Left renal cortex interstitium (tissue), 4 donors: ENCODE data around the gene TAS2R7. TPM values are rescaled to one million over a fixed set of nuclear protein-coding genes. Genes with fewer than 3 reads are reported as not detected.
"Not testable (repeated sequence)": the region's sequence is repeated elsewhere in the genome, so short reads cannot be mapped to it uniquely, and the experiment has no call there.

ENCODE experiments used
- DNase-seq, 4 donors: peaks; one replicate each; pipeline ENCODE4 v3.0.0-alpha.2; 2013; ENCODE audit warnings: low read depth in 4 of 4, low spot score in 2 of 4, missing footprints in 1 of 4
- polyA plus RNA-seq, 4 donors: library from polyadenylated mRNA; unstranded; fragments of 120-200 nt; gene quantifications; one replicate each; pipeline ENCODE4 v1.2.1, GENCODE V29; 2013; ENCODE audit not compliant: insufficient read length in 4 of 4

The TAS2R7 gene, protein sequence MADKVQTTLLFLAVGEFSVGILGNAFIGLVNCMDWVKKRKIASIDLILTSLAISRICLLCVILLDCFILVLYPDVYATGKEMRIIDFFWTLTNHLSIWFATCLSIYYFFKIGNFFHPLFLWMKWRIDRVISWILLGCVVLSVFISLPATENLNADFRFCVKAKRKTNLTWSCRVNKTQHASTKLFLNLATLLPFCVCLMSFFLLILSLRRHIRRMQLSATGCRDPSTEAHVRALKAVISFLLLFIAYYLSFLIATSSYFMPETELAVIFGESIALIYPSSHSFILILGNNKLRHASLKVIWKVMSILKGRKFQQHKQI
- not detected for polyA plus RNA-seq

DNA sequence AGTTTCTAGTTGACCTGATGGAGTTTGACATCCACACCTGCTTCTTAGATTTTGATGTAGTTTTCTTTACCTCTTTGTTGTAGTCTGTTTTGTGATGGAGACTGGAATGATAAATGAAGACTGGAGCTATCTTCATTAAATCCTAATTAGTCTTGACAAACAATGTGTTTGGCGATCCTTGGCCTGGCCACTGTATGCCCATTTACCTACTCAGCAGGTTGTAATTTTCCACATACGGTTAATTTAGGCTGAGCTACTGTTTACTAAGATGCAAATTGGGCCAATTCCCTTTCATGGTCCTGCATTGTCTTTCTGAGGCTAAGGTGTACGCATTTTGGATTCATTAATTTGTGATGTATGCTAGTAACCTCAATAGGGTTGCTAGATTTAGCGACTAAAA is at the start of gene TAS2R7:
Gene TAS2R7 (minus strand): TSS at position 41 of the 400 bp plus-strand sequence. CDS start 57 bp downstream, outside the sequence.
- DNase-seq, result no peak

DNA sequence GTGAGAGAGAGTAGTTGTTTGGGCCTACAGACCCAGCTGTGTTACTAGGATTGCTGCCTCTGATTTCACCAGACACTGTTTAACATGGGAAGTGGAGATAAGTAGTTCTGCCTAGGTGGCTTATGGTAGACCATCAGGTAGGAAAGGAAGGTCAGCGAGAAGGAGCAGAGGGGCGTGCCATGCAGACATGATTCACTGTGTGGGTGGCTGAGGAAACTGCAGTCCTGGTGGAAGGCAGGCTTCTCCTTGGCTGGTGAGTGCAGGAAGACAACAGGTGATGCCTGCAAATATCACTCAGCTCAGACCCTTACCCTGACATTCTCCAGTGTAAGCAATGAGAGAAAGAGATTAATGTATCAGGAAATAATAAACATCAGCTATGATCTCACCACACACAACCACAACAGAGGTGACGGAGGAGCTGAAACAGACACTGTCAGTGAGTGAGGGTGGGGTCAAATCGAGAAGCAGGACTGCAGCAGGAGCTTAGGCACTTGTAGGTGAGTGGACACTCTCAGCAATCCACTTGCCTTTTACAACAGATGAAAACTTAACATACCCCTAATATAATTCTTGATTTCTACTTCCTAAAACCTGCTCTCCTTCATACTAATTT is 48.9 kb upstream of the TAS2R7 start:
- no peak for DNase-seq

DNA sequence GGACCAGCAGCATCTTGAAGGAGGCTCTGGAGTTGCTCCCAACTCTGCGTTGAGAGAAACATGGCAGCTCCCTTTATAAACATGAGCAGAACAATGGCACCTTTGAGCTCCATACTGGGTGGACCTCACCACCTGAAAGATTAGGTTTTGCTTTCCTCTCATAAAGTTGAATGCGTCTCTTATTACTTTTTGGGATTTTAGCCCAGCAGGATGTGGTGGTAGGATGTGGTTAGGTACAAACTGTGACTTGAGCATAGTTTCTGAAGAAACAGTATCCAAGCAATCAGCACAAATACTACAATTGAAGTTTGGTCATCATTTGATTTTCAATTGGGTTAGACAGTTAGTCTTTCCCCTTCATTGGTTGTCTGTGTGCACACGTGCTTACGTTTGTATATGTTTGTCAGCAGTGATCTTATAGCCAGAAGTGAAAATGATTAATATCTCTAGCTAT is 47.0 kb upstream of the TAS2R7 start, which contains the start of gene PRR4:
Gene PRR4 (minus strand): TSS at position 51 of the 454 bp plus-strand sequence. CDS start 38 bp downstream, at position 13.
- no peak for DNase-seq

DNA sequence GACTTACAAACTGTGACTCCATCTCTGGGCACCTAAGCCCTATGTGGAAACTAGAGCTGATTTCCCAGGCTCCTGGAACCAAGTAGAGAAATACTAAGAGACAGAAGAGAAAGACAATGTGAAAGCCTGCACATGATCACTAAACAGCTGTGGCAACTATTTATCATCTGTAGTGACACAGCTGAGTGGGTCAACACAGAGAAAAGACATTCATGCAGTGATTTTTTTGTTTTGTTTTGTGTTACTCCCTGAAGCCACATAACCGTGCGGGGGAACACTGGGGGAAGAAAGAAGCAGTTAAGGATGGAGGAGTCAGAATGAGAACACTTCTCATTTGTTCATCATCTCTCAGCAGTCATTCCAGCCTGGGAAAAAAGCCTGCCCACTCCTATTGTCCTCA is 45.3 kb upstream of the TAS2R7 start:
- no peak for DNase-seq

DNA sequence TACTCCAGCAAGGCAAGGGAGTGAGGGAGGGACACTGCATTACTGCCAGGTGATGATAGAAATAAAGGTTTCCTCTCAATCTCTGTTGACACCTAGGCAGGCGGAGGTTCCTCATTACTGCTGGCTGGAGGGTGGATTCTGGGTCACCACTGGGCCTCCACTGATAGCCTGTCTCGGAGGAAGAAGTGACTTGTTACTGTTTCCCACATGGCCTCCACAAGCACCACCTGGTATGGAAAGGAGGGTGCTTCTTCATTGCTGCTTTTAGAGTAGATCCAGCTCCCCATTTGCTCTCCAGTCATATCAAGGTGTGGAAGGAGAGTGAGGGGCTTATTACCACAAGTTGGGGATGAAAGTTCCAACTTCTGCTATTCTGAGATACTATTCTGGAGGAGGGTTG is 40.4 kb upstream of the TAS2R7 start:
- DNase-seq, result no peak

DNA sequence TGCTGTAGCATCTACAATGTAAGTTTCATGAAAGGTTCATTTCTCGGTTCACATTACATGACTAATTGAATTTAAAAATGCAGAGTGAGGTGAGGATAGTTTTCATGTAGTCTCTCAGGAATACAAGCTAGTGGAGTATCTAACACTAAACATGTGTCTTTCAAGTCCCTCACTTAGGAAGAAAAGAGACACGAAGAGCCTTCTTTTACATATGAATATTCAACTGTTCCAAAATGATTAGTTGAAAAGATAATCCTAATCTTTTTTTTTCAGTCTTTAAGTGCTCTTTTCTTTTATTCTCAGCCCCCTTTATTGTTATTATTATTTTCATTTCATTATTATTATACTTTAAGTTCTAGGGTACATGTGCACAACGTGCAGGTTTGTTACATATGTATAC is 36.0 kb upstream of the TAS2R7 start:
- no peak for DNase-seq

DNA sequence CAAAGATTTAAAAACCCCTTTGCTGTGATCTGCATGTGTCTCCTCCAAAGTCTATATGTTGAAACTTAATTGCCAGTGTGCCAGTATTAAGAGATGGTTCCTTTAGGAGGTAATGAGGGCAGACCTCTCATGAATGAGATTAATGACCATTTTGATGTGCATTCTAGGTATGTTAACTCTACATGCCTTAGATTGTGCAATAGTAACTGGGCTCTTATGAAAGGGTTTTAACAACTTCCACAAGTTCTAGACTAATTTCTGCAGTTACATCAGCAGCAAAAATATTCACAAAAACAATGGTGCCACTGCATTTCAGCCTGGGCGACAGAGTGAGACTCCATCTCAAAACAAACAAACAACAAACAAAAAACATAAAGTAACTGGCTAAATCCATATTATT is 27.6 kb upstream of the TAS2R7 start:
- no peak for DNase-seq

DNA sequence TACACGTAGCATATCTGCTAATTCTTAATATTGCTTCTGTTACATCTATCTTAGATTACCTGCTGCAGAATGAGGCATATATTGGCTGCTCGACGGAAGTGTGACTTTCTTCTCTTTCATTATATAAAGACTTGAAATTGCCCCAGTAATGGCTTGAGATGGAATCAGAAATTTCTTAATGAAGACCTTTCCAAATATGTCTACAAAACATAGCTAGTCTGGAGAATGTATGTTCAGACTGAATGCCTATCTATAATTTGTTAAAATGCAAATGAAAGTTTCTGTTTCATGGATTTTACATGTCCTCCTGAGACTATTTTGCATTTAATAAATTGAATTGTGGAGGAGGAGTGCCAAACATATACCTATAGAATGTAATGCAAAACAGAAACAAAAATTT is 23.8 kb upstream of the TAS2R7 start, which contains the start of gene TAS2R10:
Gene TAS2R10 (minus strand): TSS at position 101 of the 400 bp plus-strand sequence. CDS start 89 bp downstream, at position 12.
- DNase-seq, result no peak

DNA sequence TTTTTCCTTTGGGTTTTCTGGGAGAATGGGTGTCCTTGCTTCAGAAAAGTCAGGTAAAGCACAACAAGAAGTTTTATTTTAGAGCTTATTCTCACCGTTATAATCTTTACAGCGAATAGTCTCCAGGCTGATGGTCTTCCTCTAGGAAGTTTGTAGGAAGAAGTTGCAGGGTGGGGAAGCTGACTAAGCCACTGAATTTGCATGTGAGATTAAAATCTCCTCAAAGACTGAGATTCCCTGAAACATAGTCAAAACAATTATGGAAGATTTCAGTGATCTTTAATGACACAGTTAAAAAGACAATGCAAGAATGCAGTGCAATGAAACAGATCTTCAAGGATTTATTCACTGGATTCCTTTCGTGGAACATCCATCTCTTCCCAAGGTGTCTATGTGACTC is 22.5 kb upstream of the TAS2R7 start:
- no peak for DNase-seq

DNA sequence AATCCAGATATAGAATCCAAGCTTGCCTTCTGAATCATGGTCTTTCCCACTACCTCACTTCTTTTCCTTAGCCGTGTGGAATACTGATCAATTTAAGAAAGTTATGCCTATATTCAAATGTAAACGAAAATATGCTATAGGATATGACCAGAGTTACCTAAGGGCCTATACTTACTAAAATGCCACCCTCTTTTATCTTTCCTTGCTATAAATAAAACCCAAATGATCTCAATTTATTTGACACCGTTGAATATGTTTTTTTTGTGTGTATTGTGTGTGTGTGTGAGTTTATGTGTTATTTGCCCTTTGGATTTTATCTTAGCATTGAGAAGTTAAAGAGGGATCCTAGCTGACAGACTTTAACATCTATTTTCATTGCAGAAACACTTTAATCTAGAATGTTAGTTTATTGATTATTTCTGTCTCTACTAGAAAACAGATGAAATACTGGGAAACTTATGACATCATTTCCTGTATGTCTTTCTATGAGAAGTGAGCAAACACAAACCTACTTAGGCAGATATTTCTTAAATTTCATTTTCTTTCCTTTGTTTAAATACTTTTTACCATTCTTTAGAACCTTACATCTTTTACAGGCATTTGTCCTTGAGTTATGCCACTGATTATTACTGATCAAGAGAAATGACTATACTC is 9.6 kb upstream of the TAS2R7 start:
- DNase-seq, result no peak

DNA sequence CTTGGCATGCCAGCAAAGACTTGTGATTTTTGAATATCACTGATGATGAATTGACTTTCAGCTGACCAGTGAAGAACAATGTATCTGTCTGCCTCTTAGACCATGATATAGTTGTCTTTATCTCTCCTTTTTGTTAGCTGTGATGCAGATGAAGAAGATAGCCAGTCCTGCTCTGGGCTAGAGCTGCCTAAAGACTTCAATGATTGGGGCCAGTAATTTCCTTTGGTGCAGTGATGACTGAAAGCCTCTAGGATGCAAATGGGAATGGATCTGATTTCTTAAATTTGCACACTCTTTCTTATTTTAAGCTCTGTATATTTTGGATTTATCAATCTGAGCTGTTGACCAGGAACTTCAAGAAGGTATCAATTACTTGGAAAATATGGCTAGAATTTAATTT is 7.6 kb upstream of the TAS2R7 start, which contains the start of gene TAS2R9:
Gene TAS2R9 (minus strand): TSS at position 101 of the 400 bp plus-strand sequence. CDS start 93 bp downstream, at position 8.
- DNase-seq, result no peak

DNA sequence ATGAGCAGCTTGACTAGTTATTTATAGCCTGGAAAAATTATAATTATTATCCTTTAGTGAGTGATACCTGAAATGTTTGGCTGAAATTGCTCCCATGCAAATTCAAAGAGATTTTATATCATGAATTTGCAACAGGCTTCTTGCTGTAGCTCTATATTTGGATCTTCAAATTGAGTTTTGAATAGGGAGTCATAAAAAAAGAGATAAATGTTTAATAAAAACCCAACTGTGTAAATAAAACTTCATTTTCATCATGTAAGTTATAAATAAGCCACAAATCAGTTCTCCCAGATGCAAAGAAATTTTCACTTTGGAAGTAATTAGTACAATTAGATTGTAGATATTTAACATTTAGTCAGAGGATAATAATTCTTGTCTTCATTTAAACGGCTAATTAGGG is 4.8 kb upstream of the TAS2R7 start, which contains the start of gene TAS2R8:
Gene TAS2R8 (minus strand): TSS at position 101 of the 400 bp plus-strand sequence. CDS start 306 bp downstream, outside the sequence.
- no peak for DNase-seq

DNA sequence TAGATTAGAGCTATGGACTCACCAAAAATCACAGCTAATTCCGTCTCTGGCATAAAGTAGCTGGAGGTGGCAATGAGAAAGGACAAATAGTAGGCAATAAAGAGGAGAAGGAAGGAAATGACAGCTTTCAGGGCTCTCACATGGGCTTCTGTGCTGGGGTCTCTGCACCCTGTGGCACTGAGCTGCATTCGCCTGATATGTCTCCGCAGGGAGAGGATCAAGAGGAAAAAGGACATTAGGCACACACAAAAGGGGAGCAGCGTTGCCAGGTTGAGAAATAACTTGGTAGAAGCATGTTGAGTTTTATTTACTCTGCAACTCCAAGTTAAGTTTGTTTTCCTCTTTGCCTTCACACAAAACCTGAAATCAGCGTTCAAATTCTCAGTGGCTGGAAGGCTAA is 686 bp downstream of the TAS2R7 start:
- DNase-seq, result no peak

DNA sequence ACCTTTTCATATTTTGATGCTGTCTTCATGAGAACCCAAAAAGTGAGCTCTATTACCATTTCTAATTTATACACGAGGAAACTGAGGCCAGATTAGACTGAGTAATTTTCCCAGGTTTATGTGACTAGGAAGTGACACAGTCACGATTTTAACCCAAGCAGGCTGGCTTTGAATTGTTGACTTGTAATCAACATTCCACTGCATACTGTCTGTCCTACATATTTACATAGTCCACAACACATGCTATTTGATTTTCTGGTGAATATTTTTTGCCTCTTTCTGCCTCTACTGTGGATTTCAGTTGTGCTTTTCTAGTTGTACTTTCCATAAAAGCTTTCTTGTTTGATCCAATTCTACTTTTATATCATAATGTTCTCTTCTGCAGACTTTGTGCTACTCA is 8.2 kb downstream of the TAS2R7 start:
- no peak for DNase-seq

DNA sequence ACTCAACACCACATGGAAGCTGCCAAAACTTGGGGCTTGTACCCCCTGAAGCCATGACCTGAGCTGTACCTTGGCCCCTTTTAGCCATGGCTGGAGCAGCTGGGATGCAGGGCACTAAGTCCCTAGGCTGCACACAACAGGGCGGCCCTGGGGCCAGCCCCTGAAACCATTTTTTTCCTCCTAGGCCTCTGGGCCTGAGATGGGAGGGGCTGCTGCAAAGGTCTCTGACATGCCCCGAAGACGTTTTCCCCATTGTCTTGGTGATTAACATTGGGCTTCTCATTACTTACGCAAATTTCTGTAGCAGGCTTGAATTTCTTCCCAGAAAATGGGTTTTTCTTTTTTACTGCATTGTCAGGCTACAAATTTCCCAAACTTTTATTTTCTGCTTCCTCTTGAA is 10.7 kb downstream of the TAS2R7 start:
- not testable (repeated sequence) for DNase-seq

DNA sequence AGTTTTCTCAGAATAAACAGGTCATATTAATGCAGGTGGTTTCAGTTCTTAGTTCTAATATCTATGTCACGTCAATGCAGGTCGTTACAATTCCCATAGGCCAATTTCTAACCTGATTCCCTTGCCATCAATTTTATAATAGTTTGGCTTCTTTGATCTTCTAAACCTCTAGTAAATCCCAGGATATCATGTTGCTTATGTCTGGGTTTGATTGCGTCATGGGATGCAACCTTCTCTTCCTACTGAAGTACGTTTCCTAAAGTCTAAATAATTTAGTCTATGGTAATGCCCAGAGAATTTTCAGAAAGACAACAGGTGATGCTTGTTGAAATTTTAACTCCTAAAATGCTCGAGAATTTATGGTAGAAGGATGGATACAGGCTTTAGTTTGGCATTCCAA is 19.2 kb downstream of the TAS2R7 start:
- no peak for DNase-seq

DNA sequence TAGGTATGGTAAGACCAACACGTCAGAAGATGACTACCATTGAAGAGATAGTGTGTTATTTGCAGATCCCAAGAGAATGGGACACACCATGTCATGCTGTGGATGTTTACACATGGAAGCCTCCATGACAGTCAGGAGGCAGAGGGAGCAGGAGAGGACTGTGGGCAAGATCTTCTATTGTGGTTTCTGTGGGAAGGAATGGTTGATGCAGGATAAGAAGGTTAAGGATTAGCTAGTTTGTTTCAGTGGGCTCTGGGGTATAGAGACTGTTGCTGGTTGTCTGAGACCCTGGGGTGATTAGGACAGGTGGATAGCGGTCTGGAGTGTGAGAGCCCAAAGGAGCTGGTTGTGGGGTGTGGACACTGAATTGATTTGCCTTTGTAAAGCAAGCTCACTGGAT is 23.3 kb downstream of the TAS2R7 start:
- DNase-seq, result no peak

DNA sequence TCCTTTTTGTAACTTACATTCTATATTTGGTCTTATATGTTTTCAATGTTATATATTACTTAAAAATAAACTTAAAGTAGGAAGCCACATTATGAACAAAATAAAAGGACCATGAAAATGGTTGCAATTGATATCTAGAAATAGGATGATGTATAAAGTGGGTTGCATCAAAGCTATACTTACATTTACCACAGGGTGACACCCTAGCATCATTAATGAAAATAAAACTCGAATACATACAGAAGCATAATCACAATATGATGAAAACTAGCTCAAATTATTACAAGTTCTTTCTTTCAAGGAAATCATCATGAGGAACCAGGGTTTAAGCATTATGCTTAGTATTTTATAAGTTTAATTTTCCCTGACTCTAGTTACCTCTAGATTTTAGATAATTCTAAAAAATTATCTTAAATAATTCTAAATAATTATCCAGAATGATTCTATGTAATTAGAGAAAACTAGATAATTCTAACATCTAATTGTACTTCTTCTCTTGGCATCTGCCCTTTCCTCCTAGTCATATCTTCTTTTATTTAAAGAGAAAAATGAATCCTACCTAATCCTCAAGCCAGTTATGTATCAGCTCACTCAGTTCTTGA is 31.2 kb downstream of the TAS2R7 start:
- no peak for DNase-seq

DNA sequence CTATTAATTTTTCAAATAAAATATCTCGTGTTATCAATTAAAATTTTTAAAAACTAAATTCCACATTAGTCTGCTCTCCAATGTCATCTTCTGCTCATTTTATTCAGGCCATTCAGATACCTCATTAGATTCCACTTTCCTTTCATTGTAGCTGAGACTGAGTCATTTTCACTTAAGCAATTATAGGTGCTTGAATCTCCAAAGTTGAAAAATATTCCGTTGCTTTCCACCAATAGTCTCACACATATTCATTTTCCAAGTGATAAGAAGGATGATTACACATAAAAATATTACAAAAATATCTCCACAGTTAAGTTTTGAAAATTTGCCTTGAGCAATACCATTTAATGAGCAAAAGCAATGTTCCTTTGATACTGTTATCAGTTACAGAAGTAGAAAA is 42.8 kb downstream of the TAS2R7 start:
- DNase-seq, result no peak

DNA sequence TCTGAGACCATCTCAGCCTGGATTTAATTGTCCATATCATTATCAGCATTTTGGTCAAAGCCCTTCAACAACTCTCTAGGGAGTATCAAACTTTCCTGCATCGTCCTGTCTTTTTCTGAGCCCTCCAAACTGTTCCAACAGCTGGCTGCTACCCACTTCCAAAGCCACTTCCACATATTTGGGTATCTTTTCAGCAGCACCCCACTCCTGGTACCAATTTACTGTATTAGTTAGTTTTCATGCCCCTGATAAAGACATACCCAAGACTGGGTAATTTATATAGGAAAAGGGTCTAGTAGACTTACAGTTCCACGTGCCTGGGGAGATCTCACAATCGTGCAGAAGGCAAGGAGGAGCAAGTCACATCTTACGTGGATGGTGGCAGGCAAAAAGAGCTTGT is 46.2 kb downstream of the TAS2R7 start:
- no peak for DNase-seq

DNA sequence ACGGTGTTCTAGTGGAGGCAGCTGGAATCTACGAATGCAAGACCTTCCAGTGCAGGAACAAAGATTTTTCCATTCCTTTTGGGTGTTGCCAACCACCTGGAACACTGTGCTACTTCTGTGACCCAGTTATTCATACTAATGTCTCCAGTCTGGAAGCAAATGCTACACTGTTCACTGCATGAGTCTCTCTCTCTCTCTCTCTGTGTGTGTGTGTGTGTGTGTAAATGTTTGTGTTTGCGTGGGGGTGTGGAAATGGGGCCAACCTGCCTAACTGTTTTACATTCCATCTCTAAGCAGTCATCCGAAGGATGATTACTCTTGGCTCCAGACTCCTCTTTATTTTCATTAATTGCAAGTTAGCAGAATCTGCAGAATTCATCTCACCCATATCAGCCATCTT is 49.4 kb downstream of the TAS2R7 start:
- no peak for DNase-seq
